Ovary (tissue), 3 donors: Measurements from ENCODE around the gene RAC2.

ENCODE experiments used
- EP300 ChIP-seq: sonication (generic); formaldehyde crosslinking; IDR thresholded peaks from one replicate; pipeline ENCODE4 v1.6.1; 2017; ENCODE audit warnings: antibody characterized with exemption
- TF ChIP-seq, protein P1 (sequence below), 3 donors: fragments of 450-650 bp in 2 of 3; fragments of 200-600 bp in 1 of 3; IDR thresholded peaks; one replicate each; pipeline versions ENCODE4 v1.5.1 to v1.8.0; 2016 to 2022; ENCODE audit warnings: antibody characterized with exemption in 3 of 3, mild to moderate bottlenecking in 1 of 3
- donor health status: DM: no; HTN: no; CAD: no.

DNA sequence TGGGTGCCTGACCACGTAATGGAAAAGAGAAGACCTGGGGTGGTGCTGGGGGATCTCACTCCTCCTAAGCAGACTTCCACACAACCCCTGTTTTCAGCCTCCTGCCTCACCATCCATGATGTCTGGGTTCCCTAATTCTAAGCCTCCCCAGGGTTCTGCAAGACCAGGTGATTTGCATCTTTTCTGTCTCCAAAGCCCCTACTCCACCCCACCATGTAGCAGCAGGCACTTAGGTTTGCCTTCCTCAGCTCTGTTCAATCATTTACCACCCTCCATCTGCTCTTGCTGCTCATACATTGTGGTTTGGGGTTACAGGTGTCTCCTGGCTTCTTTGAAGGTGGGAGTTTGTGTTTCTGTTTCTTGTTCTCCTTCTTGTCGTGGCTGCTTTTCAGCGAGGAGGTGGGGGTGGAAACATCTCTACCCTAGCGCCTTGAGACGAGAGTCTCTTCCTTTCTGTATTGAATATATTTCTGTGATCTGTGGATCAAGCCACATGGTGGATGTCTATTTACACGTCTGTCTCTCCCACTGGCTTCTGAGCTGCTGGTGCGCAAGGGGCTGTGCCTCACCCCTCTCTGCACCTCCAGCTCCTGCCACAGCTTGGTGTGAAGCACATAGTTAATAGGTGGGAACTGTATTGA, 25.2 kb downstream of the RAC2 start:
- TF ChIP-seq, protein P1, sequence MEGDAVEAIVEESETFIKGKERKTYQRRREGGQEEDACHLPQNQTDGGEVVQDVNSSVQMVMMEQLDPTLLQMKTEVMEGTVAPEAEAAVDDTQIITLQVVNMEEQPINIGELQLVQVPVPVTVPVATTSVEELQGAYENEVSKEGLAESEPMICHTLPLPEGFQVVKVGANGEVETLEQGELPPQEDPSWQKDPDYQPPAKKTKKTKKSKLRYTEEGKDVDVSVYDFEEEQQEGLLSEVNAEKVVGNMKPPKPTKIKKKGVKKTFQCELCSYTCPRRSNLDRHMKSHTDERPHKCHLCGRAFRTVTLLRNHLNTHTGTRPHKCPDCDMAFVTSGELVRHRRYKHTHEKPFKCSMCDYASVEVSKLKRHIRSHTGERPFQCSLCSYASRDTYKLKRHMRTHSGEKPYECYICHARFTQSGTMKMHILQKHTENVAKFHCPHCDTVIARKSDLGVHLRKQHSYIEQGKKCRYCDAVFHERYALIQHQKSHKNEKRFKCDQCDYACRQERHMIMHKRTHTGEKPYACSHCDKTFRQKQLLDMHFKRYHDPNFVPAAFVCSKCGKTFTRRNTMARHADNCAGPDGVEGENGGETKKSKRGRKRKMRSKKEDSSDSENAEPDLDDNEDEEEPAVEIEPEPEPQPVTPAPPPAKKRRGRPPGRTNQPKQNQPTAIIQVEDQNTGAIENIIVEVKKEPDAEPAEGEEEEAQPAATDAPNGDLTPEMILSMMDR (IDR thresholded peaks at IDR 0.05): no peak
- no peak for TF ChIP-seq EP300
